Muscle of leg (tissue), 11 donors: ENCODE measurements around the gene DHRS1. TPM values are rescaled to one million over a fixed set of nuclear protein-coding genes. Genes with fewer than 3 reads are reported as not detected.
A peak's percentile ranks its signal among the peaks of the same experiment; 100 is the strongest.

ENCODE experiments used
- DNase-seq: peaks from one replicate; pipeline ENCODE4 v3.0.0; 2013
- H3K27ac ChIP-seq: one replicate; pipeline ENCODE4 v1.5.1; 2013; ENCODE audit warnings: mild to moderate bottlenecking, low read length, control low read depth
- H3K27me3 ChIP-seq: one replicate; pipeline ENCODE4 v1.6.1; 2013; ENCODE audit warnings: low read length; ENCODE audit not compliant: control insufficient read depth, insufficient read depth
- H3K36me3 ChIP-seq: one replicate; pipeline ENCODE4 v1.6.1; 2013; ENCODE audit warnings: low read length; ENCODE audit not compliant: control insufficient read depth, insufficient read depth
- H3K4me1 ChIP-seq: one replicate; pipeline ENCODE4 v1.6.1; 2013; ENCODE audit warnings: low read length; ENCODE audit not compliant: control insufficient read depth, insufficient read depth
- H3K4me3 ChIP-seq: one replicate; pipeline ENCODE4 v1.5.1; 2013; ENCODE audit warnings: low read length, control low read depth
- H3K9me3 ChIP-seq: replicated peaks from 2 replicates; pipeline ENCODE4 v1.6.1; 2013; ENCODE audit warnings: low read depth, low read length; ENCODE audit not compliant: control insufficient read depth
- WGBS: methylation state at CpG from one replicate; pipeline ENCODE4 v1.1.5; 2013; ENCODE audit warnings: missing lambda C conversion rate; ENCODE audit not compliant: insufficient coverage; 5-methylcytosine and 5-hydroxymethylcytosine counted together
- polyA plus RNA-seq, 8 donors: library from polyadenylated mRNA; unstranded; fragments of 120-200 nt; gene quantifications; one replicate each; pipeline versions ENCODE4 v1.2.1 to v1.2.3, GENCODE V29; 2013; ENCODE audit warnings: inconsistent platforms in 1 of 8, low replicate concordance in 1 of 8; ENCODE audit not compliant: insufficient read length in 8 of 8, insufficient read depth in 1 of 8
- total RNA-seq: library from RNA; stranded (reverse); fragments of 120-200 nt; gene quantifications from one replicate; pipeline ENCODE4 v1.2.4, GENCODE V29; 2013

The DHRS1 gene
- total and polyA plus RNA-seq, 9 donors, result 6.9 to 24.5 (median 16.7) TPM

DNA sequence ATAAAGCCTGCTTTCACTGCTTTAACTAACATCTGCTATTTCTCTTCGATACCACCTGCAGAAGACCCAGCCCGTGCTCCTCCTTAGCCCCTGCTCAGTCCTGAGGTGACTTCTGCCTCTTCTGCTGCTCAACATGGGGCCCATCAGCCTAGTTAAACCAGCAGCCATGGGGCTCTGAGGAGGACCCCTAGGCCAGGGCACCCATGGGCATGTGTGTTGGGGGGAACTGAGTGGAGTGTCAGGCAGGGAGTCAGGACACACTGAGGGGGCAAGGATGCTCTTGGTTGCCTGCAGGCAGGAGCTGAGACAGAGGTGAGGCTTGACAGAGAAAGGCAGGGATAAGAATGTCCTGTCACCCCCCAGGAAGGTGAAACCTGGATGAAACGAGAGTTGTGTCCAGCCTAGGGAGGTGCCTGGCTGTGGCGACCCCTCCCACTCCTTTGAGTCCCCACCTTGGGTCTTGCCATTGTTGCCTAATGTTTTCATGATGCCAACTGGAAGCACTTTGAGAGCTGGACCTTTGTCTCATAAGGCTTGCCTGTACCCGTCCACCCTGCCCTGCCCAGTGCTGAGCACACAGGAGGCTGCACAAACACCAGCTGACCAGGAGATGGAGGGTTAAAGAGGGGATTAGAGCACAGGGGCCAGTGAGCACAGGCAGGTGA is 15.7 kb downstream of the DHRS1 start:
- Histone ChIP-seq H3K4me1 (peaks cover 14% of the 10 kb centered on the region), H3K27ac (no peak overlapping the region), H3K27me3 (no peaks in the 10 kb centered on the region), H3K36me3 (no peaks in the 10 kb centered on the region), H3K4me3 (no peak overlapping the region), H3K9me3 (no peaks in the 10 kb centered on the region)
- 75% methylated on average over 4 of the region's 5 CpGs for whole genome bisulfite sequencing
- no peak for DNase-seq

DNA sequence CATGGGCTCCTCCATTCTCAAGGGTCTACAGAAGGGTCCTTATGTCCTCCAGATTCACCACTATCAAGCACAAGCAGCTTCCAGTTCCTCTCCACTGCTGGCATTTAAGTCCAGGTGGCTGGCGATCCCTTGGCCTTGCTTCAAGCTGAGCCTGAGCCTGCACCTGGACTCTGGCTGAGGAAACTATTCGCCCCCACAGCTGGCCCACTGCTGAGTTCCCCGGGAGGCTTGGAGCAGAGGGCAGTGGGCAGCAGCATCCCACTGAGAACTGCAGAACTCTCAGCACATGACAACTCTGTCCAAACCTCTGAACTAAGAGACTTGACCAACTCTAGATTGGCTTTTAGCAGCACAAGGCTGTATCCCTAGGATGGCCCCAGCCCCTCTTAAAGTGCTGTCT is 16.8 kb downstream of the DHRS1 start:
- WGBS, result 67% methylated on average over 3 of the region's 3 CpGs
- Histone ChIP-seq H3K4me3 (no peak overlapping the region), H3K9me3 (no peaks in the 10 kb centered on the region), H3K36me3 (no peaks in the 10 kb centered on the region), H3K27ac (no peak overlapping the region), H3K4me1 (peaks cover 14% of the 10 kb centered on the region), H3K27me3 (no peaks in the 10 kb centered on the region)
- DNase-seq, result no peak

- H3K9me3 ChIP-seq, result no peaks in the 10 kb centered on the region
- H3K4me3 ChIP-seq, result no peak overlapping the region
- no peak overlapping the region for H3K27ac ChIP-seq
- H3K36me3 ChIP-seq, result no peaks in the 10 kb centered on the region
- no peak for DNase-seq
- 84% methylated on average over 3 of the region's 7 CpGs for WGBS
- no peaks in the 10 kb centered on the region for H3K27me3 ChIP-seq
- peaks cover 14% of the 10 kb centered on the region for H3K4me1 ChIP-seq
Measured at GRCh38 chr14:24281636-24282035, 17.9 kb downstream of the DHRS1 start.

DNA sequence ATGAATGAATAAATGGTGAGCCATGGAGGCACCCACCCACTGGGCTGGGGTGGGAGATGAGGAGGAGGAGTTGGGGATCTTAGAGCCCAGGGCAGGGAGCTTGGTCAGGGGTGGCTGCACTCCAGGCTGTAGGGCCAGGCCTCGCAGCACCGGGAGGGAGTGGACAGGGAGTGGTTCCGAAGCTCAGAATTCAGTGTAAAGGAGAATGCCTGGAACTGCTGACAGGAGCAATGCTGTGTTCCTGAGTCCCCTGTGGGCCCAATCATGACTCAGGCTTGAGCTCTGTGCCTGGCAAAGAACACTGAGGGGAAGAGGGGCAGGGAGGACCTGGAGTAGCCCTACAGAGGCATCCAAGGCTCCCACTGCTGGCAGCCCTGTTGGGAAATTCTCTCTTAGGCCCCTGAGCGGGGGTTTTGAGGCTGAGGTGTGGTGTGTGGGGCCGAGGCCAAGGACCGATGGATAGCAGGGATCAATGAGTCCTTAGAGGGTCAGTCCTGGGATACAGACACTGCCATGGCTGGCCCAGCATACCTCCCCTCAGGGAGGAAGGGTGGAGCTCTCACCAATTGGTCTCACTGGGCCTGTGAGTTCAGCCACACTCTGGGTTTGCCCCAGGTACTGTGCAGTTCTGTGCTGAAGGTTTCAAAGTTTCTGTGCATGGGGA is 18.7 kb downstream of the DHRS1 start:
- no peak overlapping the region for H3K4me3 ChIP-seq
- H3K27me3 ChIP-seq, result no peaks in the 10 kb centered on the region
- H3K36me3 ChIP-seq, result no peaks in the 10 kb centered on the region
- no peaks in the 10 kb centered on the region for H3K9me3 ChIP-seq
- peaks cover 14% of the 10 kb centered on the region for H3K4me1 ChIP-seq
- WGBS, result 81% methylated on average over 6 of the region's 6 CpGs
- DNase-seq, result no peak
- H3K27ac ChIP-seq, result no peak overlapping the region

GRCh38 chr14:24279301-24280186 is 20.0 kb downstream of the DHRS1 start:
- H3K27ac ChIP-seq, result no peak overlapping the region
- H3K36me3 ChIP-seq, result no peaks in the 10 kb centered on the region
- 59% methylated on average over 6 of the region's 11 CpGs for WGBS
- H3K9me3 ChIP-seq, result no peaks in the 10 kb centered on the region
- H3K27me3 ChIP-seq, result no peaks in the 10 kb centered on the region
- no peak overlapping the region for H3K4me3 ChIP-seq
- peaks cover 12% of the 10 kb centered on the region for H3K4me1 ChIP-seq
- no peak for DNase-seq

GRCh38 chr14:24278424-24278823 is 21.2 kb downstream of the DHRS1 start:
- no peak for DNase-seq
- H3K27ac ChIP-seq, result no peak overlapping the region
- H3K9me3 ChIP-seq, result no peaks in the 10 kb centered on the region

DNA sequence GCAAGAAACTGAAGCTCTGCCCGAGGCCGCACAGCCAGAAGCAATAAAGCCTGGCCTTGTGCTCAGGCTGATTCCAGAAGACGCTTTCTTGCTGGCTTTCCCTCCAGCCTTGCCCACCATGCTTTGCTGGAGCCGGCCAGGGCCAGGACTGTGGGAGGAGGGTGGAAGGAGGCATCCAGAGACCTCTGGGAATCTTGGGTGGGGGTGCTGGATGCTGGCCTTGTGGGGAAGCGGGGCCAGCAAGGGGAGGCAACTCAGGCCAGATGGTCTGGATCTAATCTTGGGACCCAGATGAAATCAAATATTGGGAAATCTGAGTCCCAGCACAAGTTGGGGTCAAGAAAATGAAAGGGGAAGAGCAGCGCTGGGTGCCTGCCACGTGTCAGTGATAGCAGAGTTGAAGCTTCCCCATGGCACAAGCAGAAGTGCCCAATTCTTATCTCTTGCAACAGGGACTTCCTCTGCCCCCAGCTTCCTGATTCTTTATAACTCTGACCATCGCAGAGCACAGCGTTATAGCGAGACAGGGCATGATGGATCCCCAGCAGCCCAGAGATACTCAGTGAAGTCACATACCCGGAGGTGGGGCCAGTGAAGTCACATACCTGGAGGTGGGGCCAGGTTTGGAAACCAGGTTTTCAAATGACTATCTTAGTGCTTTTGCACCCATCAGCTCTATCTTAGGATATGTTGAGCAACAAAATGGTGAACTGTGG is 21.8 kb downstream of the DHRS1 start:
- H3K4me3 ChIP-seq, result no peak overlapping the region
- H3K27me3 ChIP-seq, result no peaks in the 10 kb centered on the region
- H3K27ac ChIP-seq, result no peak overlapping the region
- no peaks in the 10 kb centered on the region for H3K36me3 ChIP-seq
- peaks cover 3% of the 10 kb centered on the region for H3K4me1 ChIP-seq
- H3K9me3 ChIP-seq, result no peaks in the 10 kb centered on the region
- 81% methylated on average over 9 of the region's 11 CpGs for WGBS
- DNase-seq, result peak; percentile 31

More at GRCh38 chr14:24278424-24278823, 21.2 kb downstream of the DHRS1 start:
- Histone ChIP-seq H3K4me1 (peaks cover 3% of the 10 kb centered on the region), H3K4me3 (no peak overlapping the region), H3K27me3 (no peaks in the 10 kb centered on the region), H3K36me3 (no peaks in the 10 kb centered on the region)
- 90% methylated on average over 5 of the region's 5 CpGs for WGBS

DNA sequence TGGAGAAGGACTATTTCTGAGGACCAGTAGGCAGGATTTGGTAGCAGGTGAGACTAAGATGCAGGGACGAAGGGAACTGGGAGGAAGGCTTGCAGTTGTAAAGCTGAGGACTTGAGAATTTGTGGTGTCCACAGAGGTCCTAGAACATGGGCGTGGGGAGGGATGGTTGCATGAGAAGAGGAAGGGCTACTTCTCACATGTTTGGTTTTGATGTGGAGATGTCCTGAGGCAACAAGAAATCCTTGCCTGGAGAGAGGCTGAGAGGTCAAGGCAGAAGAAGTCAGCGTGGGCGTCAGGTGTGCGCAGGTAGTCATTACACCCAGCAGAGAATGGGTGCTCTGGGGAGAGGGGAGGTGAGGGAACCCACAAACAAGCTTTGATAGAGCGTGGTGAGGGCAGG is 22.5 kb downstream of the DHRS1 start:
- no peak for DNase-seq
- WGBS, result 94% methylated on average over 6 of the region's 6 CpGs
- Histone ChIP-seq H3K36me3 (no peaks in the 10 kb centered on the region), H3K27ac (no peak overlapping the region), H3K27me3 (no peaks in the 10 kb centered on the region), H3K9me3 (no peaks in the 10 kb centered on the region), H3K4me3 (no peak overlapping the region), H3K4me1 (peaks cover 3% of the 10 kb centered on the region)

GRCh38 chr14:24274101-24274543 is 25.5 kb downstream of the DHRS1 start:
- no peak overlapping the region for H3K27ac ChIP-seq

More at GRCh38 chr14:24274101-24274543, 25.5 kb downstream of the DHRS1 start:
- H3K36me3 ChIP-seq, result peaks cover 2% of the 10 kb centered on the region
- WGBS, result 79% methylated on average over 3 of the region's 3 CpGs
- H3K4me1 ChIP-seq, result peaks cover 9% of the 10 kb centered on the region
- H3K27me3 ChIP-seq, result no peaks in the 10 kb centered on the region
- no peaks in the 10 kb centered on the region for H3K9me3 ChIP-seq
- H3K4me3 ChIP-seq, result no peak overlapping the region
- peak; percentile 43 for DNase-seq
